ENCODE measurements around the gene VTI1B.
"Not testable (repeated sequence)": the region's sequence is repeated elsewhere in the genome, so short reads cannot be mapped to it uniquely, and the experiment has no call there.

VTI1B gene, protein sequence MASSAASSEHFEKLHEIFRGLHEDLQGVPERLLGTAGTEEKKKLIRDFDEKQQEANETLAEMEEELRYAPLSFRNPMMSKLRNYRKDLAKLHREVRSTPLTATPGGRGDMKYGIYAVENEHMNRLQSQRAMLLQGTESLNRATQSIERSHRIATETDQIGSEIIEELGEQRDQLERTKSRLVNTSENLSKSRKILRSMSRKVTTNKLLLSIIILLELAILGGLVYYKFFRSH

DNA sequence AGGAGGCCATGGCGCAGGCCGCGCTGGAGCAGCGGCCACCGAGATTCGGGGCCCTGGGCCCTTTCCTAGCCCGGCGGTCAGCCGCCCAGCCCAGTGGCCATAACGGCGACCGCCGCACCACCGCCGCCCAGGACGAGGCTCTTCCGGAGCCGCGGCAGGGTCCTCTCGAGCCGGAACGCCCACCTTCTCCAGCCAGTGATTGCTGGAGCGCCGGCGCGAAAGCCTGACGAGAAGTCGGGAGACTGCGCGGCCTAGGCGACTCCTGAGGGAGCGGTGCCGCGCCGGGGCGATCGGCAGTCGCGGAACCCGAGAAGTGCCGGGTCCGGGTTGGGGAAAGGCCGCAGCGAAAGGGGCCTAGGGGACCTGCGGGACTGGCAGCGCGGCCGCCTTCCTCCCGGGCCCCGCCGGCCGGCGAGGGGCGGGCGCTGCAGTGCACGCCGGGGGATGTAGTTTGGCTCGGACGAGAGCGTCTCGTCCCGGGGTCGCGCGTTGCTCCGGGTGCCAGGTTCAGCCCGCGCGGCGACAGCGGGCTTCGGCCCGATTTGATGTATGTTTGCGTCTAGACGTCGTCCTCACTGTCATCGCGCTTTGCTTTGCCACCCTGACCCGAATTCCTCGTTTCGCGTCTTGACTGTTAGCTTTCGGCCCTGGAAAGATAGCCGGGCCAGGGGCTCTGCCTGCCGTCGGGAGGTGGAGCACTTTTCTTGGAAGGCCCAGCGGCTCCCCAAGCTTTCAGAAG, at the start of gene VTI1B:
VTI1B (minus strand) TSS at position 153 of the 739 bp plus-strand sequence; CDS start at position 10, 143 bp downstream.
- TF ChIP-seq ZNF274 (IDR thresholded peaks at IDR 0.05; ENCODE audit: low read depth, low read length): no peak
- peak within 1 kb of the TSS; percentile 89 for H3K4me3 ChIP-seq (ENCODE audit: low read length)

DNA sequence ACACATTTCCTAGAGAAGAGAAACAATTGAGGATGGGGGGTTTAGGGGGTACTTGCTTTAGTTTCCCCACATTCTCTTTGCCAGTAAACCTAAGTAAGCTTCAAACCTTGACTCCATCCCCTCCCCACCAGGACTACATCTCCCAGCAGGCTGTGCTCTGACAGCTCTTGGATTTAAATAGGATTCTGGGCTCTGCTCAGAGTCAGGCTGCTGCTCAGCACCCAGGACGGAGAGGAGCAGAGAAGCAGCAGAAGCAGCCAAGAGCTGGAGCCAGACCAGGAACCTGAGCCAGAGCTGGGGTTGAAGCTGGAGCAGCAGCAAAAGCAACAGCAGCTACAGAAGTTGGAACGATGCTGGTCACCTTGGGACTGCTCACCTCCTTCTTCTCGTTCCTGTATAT, 47.9 kb upstream of the VTI1B start:
- TF ChIP-seq ZNF274 (IDR thresholded peaks at IDR 0.05; ENCODE audit: low read depth, low read length): no peak
- H3K4me3 ChIP-seq (ENCODE audit: low read length): no peak overlapping the region

DNA sequence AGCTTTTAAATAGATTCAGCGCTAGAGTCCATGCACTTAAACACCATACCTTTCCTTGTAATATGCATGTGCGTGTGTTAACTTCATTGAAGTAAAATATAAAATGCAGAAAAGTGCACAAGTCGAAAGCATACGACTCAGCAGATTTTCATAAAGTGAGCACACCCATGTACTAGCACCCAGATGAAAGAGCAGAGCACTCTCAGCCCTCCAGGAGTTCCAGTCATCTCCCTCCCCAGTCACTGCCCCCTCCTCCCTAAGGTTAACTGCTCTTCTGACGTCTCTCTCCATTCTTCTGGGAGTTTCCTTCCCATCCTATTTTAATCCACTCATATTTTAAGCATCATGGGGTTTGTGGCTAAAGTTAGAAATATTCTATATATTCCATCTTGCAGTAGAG, 47.4 kb upstream of the VTI1B start:
- H3K4me3 ChIP-seq (ENCODE audit: low read length): no peak overlapping the region
- TF ChIP-seq ZNF274 (IDR thresholded peaks at IDR 0.05; ENCODE audit: low read depth, low read length): no peak

DNA sequence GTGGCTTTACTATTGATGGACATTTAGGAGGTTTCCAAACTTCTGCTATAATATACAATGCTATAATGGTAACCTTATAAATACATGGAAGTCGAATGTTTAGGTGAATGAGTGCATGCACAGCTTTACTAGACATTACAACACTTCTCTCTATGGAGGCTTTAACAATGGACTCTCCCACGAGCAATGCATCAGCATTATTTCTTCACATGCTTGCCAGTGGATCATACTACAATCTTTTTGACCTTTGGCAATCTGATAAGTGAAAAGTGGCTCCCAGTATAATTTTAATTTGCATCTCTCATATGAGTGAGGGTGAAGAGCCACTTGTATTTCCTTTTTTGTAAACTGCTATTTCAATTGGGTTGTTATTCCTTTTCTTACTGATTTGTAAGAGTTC, 45.4 kb upstream of the VTI1B start:
- no peak overlapping the region for H3K4me3 ChIP-seq (ENCODE audit: low read length)
- TF ChIP-seq ZNF274 (IDR thresholded peaks at IDR 0.05; ENCODE audit: low read depth, low read length): no peak

DNA sequence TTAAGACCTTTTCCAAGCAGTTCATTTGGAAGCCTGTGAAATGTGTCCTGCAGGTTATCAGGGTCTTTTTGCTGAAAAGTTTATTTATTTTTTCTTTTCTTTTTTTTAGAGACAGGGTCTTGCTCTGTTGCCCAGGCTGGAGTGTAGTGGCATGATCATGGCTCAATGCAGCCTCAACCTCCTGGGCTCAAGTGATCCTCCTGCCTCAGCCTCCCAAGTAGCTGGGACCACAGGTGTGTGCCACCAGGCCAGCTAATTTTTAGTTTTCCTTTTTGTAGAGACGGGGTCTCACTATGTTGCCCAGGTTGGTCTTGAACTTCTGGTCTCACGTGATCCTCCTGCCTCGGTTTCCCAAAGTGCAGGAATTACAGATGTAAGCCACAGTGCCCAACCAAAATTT, 45.0 kb upstream of the VTI1B start:
- not testable (repeated sequence) for H3K4me3 ChIP-seq (ENCODE audit: low read length)

DNA sequence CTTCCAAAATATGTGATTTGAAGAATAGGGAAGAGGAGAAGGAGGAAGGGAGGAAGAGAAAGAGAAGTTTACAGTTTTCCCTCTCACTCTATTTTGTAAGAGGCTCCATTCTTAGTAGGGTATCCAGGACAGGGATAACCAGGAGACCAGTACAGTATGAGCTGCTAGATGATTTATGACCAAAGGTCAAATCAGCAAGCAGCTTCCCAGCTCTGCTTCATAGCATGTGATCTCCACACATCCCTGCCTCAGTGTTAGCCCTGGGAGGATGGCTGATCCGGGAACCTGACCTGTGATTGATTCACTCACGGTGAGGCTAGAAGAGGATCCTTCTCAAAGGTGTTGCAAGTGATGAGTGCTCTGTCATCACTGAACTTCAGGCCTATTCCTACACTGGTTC, 43.8 kb upstream of the VTI1B start:
- TF ChIP-seq ZNF274 (IDR thresholded peaks at IDR 0.05; ENCODE audit: low read depth, low read length): no peak
- H3K4me3 ChIP-seq (ENCODE audit: low read length): no peak overlapping the region

DNA sequence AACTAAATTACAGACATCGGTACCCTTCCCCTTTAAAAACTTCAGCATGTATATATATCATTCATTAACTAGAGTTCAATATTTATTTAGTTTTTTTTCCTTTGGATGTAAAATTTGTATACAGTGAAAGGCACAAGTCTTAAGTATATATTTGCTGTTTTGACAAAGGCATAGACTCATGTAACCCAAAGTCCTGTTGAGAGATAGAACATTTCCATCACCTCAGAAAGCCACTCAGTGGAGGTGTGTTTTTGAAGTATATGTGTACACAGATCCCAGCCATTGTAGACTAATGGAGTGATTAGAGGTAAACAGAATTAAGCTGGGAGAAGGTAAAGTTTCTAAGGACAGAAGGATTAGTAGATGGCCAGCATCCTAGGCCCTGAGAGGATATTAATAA, 42.6 kb upstream of the VTI1B start:
- TF ChIP-seq ZNF274 (IDR thresholded peaks at IDR 0.05; ENCODE audit: low read depth, low read length): no peak
- no peak overlapping the region for H3K4me3 ChIP-seq (ENCODE audit: low read length)

DNA sequence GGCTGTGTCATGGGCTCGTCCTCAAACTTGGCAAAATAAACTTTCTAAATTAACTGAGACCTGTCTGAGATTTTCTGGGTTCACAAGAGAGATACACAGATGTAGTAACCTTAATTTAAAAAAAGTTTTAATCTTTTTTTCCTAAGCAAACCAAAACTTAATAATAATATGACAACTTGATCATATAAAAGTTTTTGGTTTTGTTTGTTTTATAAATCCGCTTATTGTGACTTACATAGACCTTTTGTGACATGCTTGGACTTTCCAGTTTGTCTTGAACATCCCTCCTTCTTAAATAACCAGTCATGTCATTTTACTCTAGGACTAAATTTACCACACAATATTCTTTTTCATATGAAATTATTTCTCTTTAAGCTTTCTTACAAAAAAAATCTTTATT, 35.8 kb upstream of the VTI1B start:
- H3K4me3 ChIP-seq (ENCODE audit: low read length): no peak overlapping the region
- no peak for TF ChIP-seq ZNF274 (IDR thresholded peaks at IDR 0.05; ENCODE audit: low read depth, low read length)

DNA sequence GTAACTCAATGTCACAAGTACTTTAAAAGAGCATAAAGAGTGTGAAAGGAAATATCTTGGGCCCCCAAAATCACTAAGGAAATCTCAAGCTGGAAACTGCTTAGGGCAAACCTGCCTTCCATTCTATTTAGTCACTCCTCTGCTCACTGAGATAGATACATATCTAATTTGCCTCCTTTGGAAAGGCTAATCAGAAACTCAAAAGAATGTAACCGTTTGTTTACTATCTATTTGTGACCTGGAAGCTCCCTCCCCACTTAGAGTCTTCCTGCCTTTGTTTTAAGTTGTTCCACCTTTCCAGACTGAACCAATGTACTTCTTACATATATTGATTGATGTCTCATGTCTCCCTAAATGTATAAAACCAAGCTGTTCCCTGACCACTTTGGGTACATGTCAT, 35.4 kb upstream of the VTI1B start:
- H3K4me3 ChIP-seq (ENCODE audit: low read length): not testable (repeated sequence)

DNA sequence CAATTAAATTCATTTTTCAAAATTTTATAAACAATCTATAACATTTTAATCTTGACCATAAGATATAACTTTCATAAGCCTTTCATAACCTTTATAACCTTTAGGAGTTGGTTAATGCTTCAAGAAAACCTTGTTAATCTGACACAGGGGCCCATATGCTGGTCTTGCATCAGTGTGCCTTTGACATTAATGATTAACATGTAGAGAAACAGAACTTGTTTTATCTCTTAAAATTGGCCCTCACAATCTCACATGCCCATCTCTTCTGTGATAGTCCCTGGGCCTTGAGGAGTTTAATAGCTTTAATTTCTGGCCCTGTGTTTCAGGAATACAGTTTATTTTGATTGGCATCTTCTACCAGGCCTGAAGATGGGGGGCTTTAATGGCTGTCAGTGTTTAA, 34.9 kb upstream of the VTI1B start:
- not testable (repeated sequence) for H3K4me3 ChIP-seq (ENCODE audit: low read length)

DNA sequence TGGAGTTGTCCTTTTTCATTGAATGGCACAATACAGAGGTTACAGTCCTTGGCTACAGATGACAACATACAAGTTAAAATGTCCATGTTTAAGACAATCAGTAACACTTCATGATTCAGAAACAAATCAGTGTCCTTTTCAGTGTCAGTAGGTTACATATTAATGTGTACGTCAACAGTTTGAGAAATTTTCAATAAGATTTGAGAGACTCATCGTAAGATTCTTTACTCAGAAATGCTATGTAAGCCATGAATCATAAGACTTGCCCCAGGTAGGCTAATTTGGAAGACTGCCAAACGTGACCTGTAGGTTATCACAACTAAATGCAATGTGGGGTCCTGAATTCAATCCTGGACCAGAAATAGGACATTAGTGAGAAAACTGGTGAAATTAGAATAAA, 30.8 kb upstream of the VTI1B start:
- TF ChIP-seq ZNF274 (IDR thresholded peaks at IDR 0.05; ENCODE audit: low read depth, low read length): no peak
- no peak overlapping the region for H3K4me3 ChIP-seq (ENCODE audit: low read length)

DNA sequence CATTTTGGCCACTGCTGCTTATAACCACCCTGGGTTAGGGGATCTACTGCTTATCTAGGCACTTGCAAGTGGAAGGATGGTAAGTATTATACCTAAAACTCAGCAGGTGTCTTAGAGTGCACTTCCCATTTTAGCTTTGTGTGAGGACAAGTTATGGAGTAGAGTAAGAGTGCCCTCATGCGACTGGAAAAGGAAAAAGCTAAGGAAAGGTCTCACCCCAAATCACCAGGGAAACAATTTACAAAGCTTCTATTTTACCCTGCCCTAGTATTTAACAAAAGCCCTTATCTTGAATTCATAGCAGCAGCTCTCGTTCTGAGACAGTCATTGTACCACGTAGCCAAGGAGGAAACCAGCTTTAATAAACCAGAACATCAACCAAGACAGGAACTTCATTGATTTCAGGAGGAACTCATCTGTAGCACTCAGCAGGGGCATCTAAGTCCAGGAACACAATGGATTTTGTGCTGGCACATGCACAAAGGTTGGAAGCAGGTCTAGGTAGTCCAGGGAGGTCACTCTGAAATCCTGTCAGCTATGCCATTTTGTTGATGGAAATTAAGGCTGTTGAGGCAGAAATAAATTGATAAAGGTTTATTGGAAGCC, 30.2 kb upstream of the VTI1B start:
- no peak for TF ChIP-seq ZNF274 (IDR thresholded peaks at IDR 0.05; ENCODE audit: low read depth, low read length)
- no peak overlapping the region for H3K4me3 ChIP-seq (ENCODE audit: low read length)

DNA sequence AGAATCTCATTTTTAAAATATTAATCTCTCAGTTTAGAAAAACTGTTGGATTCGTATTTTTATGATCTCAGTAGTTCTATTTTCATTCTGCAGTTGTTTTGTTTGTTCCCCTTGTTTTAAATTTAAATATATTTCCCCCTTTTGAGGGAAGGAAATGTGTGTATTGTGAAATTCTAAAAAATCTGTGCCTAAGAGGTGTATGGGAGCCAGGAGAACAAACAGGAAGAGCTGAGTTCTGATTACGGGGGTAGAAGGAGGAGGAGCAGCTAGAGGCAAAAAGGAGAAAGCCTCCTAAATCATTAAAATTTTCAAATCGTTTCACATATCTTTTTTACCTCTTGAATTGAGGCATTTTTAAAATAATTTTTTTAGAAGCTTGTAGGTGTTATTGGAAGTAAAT, 29.6 kb upstream of the VTI1B start:
- no peak for TF ChIP-seq ZNF274 (IDR thresholded peaks at IDR 0.05; ENCODE audit: low read depth, low read length)
- H3K4me3 ChIP-seq (ENCODE audit: low read length): no peak overlapping the region

DNA sequence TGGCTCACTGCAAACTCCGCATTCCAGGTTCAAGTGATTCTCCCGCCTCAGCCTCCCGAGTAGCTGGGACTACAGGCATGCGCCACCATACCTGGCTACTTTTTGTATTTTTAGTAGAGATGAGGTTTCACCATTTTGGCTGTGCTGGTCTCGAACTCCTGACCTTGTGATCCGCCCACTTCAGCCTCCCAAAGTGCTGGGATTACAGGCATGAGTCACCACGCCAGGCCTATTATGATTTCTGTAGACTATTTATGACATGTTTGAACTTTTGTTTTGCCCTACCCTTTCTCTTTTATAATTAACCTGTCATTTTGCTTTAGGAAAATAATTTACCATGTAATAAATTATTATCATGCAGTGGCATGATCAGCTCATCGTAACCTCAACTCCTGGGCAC, 27.1 kb upstream of the VTI1B start, which contains the start of gene RDH12:
RDH12 (plus strand) TSS at position 395 of the 400 bp plus-strand sequence. CDS start 20,757 bp downstream, outside the sequence.
- not testable (repeated sequence) for H3K4me3 ChIP-seq (ENCODE audit: low read length)

DNA sequence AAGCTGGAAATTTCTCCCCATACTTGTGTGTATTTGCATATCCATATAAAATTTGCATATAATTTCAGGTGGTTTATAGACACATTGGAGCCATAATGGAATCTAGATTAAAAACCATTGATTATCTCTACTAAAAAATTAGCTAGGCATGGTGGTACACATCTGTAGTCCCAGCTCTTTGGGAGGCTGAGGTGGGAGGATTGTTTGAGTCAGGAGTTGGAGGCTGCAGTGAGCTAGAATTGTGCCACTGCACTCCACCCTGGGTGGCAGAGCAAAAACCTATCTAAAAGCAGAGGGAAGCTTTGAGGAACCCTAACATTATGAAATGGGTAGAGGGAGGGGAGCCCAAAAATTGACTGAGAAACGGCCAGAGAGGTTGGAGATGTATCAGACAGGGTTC, 23.7 kb upstream of the VTI1B start:
- no peak for TF ChIP-seq ZNF274 (IDR thresholded peaks at IDR 0.05; ENCODE audit: low read depth, low read length)
- H3K4me3 ChIP-seq (ENCODE audit: low read length): no peak overlapping the region
